ENCODE results near the gene ATP8B3.

The ATP8B3 gene

GRCh38 chr19:1811942-1812425 is at the start of gene ATP8B3:
TSS of gene ATP8B3 (minus strand) at chr19:1812276. CDS start at chr19:1811736, 540 bp downstream.
- DNase-seq (ENCODE audit: low read depth in 3 of 3) = peak in 1 of 3 experiments; percentile 55

DNA sequence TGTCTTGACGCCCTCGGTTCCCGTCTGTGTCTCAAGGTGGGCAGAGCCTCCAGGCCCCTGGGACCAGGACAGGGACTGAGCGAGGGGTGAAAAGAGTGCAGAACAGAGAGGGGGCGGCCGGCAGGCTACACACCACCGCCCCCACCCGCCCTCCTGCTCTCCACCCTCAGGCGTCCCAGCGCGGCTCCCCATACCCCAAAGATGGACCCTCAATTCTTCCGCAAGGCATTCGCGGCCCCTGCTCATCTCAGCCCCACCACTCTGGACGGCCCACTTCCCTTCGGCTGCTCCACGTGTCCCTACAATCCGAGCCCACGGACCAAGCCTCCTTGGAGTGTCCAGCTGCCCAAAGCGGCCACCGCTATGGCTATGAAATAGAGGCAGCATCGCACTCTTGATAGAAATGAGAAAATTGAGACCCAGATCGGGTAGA is 49.5 kb upstream of the ATP8B3 start:
- no peak for DNase-seq (ENCODE audit: low read depth in 3 of 3)

- DNase-seq (ENCODE audit: low read depth in 3 of 3) = no peak
These were observed 48.9 kb upstream of the ATP8B3 start for GRCh38 chr19:1860821-1861598.

GRCh38 chr19:1860042-1860775 is 48.1 kb upstream of the ATP8B3 start:
- DNase-seq (ENCODE audit: low read depth in 3 of 3) = peak in 1 of 3 experiments; percentile 50

GRCh38 chr19:1859331-1859781 is 47.3 kb upstream of the ATP8B3 start:
- DNase-seq (ENCODE audit: low read depth in 3 of 3) = no peak

- no peak for DNase-seq (ENCODE audit: low read depth in 3 of 3)
These were observed 46.5 kb upstream of the ATP8B3 start for GRCh38 chr19:1858412-1859081.

GRCh38 chr19:1857648-1858326 is 45.7 kb upstream of the ATP8B3 start:
- no peak for DNase-seq (ENCODE audit: low read depth in 3 of 3)

DNA sequence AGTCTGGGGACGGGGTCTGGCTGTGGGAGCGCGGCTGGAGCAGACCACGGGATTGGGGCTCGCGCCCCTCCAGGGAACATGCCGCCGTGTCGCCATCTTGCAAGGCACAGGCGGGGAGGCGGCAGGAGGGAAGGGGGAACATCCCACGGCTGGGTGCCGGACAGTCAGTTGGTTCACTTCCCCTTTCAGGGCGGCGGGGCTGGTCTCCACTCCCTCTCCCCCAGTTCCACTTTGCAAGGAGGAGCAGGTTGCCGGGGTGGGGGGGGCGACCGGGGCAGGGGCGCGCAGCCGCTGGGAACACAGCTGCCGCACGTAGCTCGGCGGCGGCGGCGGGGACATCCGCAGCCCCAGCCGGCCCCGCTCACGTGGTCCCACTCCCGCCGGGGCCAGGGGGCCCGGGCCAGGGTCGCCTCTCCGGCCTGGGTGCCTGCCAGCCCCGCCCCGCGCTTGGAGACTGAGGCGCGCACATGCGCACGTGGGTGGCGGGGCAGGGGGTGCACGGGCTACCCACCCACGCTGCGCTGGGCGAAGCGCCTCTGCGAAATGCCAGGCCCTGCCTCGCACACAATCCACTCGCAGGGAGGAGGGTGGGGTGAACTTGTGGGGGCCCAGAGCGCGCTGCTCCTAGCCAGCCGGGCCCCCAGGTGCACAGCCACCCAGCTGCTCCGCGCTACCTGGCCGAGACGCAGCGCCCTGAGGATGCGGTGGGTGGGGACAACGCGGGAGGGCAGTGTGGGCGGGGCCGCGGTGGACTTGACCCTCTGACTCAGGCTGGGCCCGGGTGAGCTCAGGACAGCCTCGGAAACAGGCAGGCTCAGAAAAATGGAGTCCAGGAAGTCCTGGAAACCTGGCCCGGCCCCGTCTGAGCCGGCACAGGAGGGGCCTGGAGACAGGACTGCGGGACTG is 44.9 kb upstream of the ATP8B3 start:
- peak in 1 of 3 experiments; percentile 61 for DNase-seq (ENCODE audit: low read depth in 3 of 3)

GRCh38 chr19:1856345-1856697 is 44.2 kb upstream of the ATP8B3 start:
- no peak for DNase-seq (ENCODE audit: low read depth in 3 of 3)

GRCh38 chr19:1855828-1856255 is 43.8 kb upstream of the ATP8B3 start:
- peak in 1 of 3 experiments; percentile 40 for DNase-seq (ENCODE audit: low read depth in 3 of 3)

- peak in 2 of 3 experiments; percentile 47 to 87 for DNase-seq (ENCODE audit: low read depth in 3 of 3)
These were observed 43.2 kb upstream of the ATP8B3 start for GRCh38 chr19:1855040-1855827.

GRCh38 chr19:1854542-1855039 is 42.5 kb upstream of the ATP8B3 start:
- DNase-seq (ENCODE audit: low read depth in 3 of 3) = no peak

GRCh38 chr19:1854039-1854541 is 42.0 kb upstream of the ATP8B3 start:
- no peak for DNase-seq (ENCODE audit: low read depth in 3 of 3)

- peak in 2 of 3 experiments; percentile 63 to 84 for DNase-seq (ENCODE audit: low read depth in 3 of 3)
These were observed 41.4 kb upstream of the ATP8B3 start for GRCh38 chr19:1853295-1854038.

GRCh38 chr19:1852581-1853128 is 40.6 kb upstream of the ATP8B3 start:
- DNase-seq (ENCODE audit: low read depth in 3 of 3) = no peak

- peak in 1 of 3 experiments; percentile 51 for DNase-seq (ENCODE audit: low read depth in 3 of 3)
These were observed 39.8 kb upstream of the ATP8B3 start for GRCh38 chr19:1851654-1852580.

Measured in stimulated activated CD4-positive, alpha-beta T cell treated with anti-CD3 and anti-CD28 coated beads, TNF-alpha, amount 100 ng/mL, for 24 hours (primary cell).